RCC 7860 (cell line): ENCODE measurements around the gene B4GALNT1.
"Not testable (repeated sequence)": the region's sequence is repeated elsewhere in the genome, so short reads cannot be mapped to it uniquely, and the experiment has no call there.

ENCODE experiments used
- DNase-seq: peaks from one replicate; pipeline ENCODE4 v3.0.0-alpha.2; 2015; ENCODE audit warnings: low spot score
- FAIRE-seq: peaks from 2 replicates; lab custom pipeline; 2012; peaks lifted over from hg19 to GRCh38; lab: Jason Lieb, UNC

The B4GALNT1 gene

DNA sequence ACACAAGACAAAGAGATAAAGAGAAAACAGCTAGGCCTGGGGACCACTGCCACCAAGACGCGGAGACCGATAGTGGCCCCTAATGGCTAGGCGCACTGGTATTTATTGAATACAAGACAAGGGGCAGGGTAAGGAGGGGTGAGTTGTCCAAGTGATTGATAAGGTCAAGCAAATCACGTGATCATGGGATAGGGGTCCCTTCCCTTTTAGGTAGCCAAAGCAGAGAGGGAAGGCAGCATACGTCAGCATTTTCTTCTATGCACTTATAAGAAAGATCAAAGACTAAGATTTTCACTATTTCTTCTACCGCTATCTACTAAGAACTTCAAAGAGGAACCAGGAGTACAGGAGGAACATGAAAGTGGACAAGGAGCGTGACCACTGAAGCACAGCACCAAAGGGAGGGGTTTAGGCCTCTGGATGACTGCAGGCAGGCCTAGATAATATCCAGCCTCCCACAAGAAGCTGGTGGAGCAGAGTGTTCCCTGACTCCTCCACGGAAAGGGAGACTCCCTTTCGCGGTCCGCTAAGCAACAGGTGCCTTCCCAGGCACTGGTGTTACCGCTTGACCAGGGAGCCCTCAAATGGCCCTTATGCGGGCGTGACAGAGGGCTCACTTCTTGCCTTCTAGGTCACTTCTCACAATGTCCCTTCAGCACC lies 43.9 kb downstream of the B4GALNT1 start:
- DNase-seq, FAIRE-seq: not testable (repeated sequence)

- no peak for FAIRE-seq
- DNase-seq: no peak
Measured at GRCh38 chr12:57586832-57587429, 46.1 kb downstream of the B4GALNT1 start.

DNA sequence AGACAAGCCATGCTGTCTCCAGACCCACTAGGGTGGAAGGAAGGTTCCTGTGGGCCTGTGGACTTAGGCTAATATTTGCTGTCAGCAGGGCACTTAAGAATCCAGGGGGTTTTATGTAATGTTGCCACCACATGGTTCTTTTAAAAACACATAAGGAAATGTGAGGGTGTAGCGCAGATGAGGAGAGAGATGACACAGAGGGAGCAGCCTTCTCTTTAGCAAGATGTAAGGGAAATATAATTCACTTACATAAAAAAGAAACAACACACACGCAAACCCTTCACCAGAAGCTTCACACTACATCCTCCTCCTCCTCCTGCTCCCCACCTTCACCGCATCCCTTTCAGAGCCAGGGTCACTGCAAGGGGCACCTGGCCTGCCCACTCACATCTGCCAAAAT lies 46.9 kb downstream of the B4GALNT1 start:
- FAIRE-seq (no peak), DNase-seq (no peak)

DNA sequence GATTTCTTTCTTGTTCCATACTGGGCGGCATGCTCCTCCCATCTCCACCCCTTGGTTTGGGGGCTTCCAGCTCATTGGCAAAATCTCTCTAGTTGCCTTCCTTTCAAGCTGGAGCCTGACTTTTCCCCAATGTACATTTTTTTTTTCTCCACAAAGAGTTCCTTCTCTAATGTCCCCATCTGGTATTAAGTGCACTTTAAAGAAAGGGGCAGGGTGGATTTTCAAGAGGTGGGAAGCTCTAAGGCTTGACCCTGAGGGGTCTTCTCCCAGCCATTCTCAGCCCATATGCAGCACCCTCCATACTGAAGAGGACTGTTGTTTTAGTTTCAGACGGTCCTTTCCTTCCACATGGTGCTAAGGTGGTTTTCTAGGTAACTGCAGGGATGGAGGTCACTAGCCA lies 47.8 kb downstream of the B4GALNT1 start:
- FAIRE-seq: no peak
- no peak for DNase-seq

GRCh38 chr12:57584690-57585089 lies 48.3 kb downstream of the B4GALNT1 start:
- FAIRE-seq (no peak), DNase-seq (no peak)

DNA sequence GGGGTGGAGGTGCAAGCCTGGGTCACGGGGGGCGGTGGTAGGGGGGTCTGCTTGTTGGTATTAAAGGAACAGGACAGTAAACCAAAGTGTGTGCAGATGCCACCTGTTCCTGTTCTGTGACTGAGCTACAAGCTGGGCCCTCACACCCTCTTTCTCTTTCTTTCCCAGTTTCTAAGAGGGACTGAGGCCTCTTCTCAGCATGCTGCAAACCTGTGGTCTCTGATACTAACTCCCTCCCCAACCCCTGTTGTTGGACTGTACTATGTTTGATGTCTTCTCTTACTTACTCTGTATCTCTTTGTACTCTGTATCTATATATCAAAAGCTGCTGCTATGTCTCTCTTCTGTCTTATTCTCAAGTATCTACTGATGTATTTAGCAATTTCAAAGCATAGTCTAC lies 49.0 kb downstream of the B4GALNT1 start:
- FAIRE-seq (no peak), DNase-seq (no peak)

GRCh38 chr12:57583008-57583831 lies 49.8 kb downstream of the B4GALNT1 start:
- FAIRE-seq: no peak
- DNase-seq: peak; percentile 55

GRCh38 chr12:57582440-57582839 lies 50.6 kb downstream of the B4GALNT1 start:
- no peak for DNase-seq
- FAIRE-seq: no peak

DNA sequence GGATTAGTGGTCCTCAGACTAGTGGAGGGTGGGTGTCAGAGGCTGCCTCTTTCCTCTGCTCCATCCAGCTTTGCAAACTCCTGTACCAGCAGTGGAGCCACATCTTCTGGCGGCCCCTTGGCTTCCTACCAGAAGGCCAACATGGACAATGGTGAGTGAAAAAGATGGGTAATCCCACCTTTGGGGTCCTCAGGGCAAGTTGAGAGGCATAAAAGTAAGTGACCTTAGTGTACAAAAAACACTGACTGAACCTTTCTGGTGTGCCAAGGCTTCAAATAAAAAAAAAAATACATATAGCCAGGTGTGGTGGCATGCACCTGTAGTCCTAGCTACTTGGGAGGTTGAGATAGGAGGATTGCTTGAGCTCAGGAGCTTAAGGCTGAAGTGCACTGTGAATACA lies 51.2 kb downstream of the B4GALNT1 start:
- no peak for FAIRE-seq
- DNase-seq: no peak

GRCh38 chr12:57580466-57580795 lies 52.6 kb downstream of the B4GALNT1 start:
- FAIRE-seq: no peak
- no peak for DNase-seq

GRCh38 chr12:57579677-57580465 lies 53.1 kb downstream of the B4GALNT1 start:
- DNase-seq: no peak

GRCh38 chr12:57579011-57579410 lies 54.0 kb downstream of the B4GALNT1 start:
- FAIRE-seq (no peak), DNase-seq (no peak)

More at GRCh38 chr12:57579677-57580465, 53.1 kb downstream of the B4GALNT1 start:
- FAIRE-seq: no peak

DNA sequence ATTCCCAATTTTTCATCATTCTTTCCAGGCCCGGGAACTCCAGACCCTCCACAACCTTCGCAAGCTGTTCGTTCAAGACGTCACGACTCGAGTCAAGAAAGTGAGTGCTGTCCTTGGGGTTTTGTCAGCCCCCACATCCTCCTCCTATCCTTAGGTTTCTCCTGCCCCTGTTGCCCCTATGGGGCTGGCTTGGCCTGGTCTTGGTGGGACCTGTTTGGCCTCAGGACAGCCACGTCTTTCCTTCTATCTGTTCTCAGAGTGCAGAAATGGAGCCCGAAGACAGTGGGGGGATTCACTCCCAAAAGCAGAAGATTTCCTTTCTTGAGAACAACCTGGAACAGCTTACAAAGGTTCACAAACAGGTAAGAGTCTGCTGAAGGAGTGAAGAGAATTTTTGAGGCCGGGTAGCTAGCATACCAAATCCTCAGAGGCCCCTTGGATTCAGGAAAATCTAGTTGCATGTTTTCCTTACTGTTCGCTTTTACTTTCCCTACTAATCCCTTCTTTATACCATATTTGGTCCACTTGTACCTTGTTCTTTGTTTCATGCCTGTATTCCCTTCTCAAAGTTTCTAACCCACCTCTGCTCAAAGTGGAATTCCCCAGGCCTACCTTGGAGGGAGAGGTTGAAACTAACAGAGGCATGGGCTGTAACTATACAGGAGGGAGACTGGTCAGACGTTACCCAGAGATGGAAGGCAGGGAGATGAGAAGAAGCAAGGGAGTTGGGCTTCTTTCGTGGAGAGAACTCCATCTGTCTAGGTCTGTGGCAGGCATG lies 54.8 kb downstream of the B4GALNT1 start:
- DNase-seq: no peak
- FAIRE-seq: no peak

DNA sequence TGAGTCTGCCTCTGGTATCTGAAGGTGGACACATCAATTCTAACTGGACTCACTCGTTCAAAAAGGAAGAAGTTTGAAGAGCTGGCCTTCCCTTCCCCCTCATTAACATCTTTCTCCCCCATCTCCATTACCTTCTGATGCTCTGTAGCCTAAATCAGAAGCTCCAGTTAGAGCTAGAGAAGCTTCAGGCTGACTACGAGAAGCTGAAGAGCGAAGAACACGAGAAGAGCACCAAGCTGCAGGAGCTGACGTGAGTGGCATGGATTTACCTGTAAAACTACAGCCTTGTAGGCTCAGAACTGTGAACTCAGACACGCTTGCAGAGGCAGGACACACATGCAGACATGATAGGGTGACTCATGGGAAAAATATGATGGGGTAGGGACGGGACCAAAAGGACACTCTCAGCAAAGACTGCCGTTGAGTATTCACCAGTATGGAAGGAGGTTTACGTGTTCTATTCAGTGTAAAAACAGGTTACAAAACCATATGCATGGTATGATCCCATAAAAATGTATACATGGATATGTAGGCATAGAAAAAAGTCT lies 56.3 kb downstream of the B4GALNT1 start:
- no peak for FAIRE-seq
- peak; percentile 6 for DNase-seq
